ENCODE data around the gene DEXI.
A peak's percentile ranks its signal among the peaks of the same experiment; 100 is the strongest.

The DEXI gene

GRCh38 chr16:10885246-10885645 is 57.0 kb downstream of the DEXI start:
- H3K4me3 ChIP-seq (ENCODE audit: low read depth, low read length): no peak overlapping the region
- no peak for TF ChIP-seq CTCF (IDR thresholded peaks at IDR 0.05; ENCODE audit: low read depth, low read length, missing control alignments)
- DNase-seq (ENCODE audit: low read depth): no peak

GRCh38 chr16:10883004-10883403 is 59.3 kb downstream of the DEXI start:
- TF ChIP-seq CTCF (IDR thresholded peaks at IDR 0.05; ENCODE audit: low read depth, low read length, missing control alignments): no peak
- H3K4me3 ChIP-seq (ENCODE audit: low read depth, low read length): no peak overlapping the region
- no peak for DNase-seq (ENCODE audit: low read depth)

- TF ChIP-seq CTCF (IDR thresholded peaks at IDR 0.05; ENCODE audit: low read depth, low read length, missing control alignments): no peak
- DNase-seq (ENCODE audit: low read depth): no peak
- H3K4me3 ChIP-seq (ENCODE audit: low read depth, low read length): peak overlapping the region; percentile 88
Observed at GRCh38 chr16:10881479-10882030, 60.7 kb downstream of the DEXI start.

- TF ChIP-seq CTCF (IDR thresholded peaks at IDR 0.05; ENCODE audit: low read depth, low read length, missing control alignments): no peak
- DNase-seq (ENCODE audit: low read depth): no peak
- peak overlapping the region; percentile 88 for H3K4me3 ChIP-seq (ENCODE audit: low read depth, low read length)
Observed at GRCh38 chr16:10880594-10881452, 61.4 kb downstream of the DEXI start.

- no peak for DNase-seq (ENCODE audit: low read depth)
- TF ChIP-seq CTCF (IDR thresholded peaks at IDR 0.05; ENCODE audit: low read depth, low read length, missing control alignments): peak; percentile 6
- H3K4me3 ChIP-seq (ENCODE audit: low read depth, low read length): peak overlapping the region; percentile 88
Observed at GRCh38 chr16:10879681-10880589, 62.3 kb downstream of the DEXI start.
